ENCODE results near the gene FCGR3A. TPM values are rescaled to one million over a fixed set of nuclear protein-coding genes. Genes with fewer than 3 reads are reported as not detected.
A peak's percentile ranks its signal among the peaks of the same experiment; 100 is the strongest.
"Not testable (repeated sequence)": the region's sequence is repeated elsewhere in the genome, so short reads cannot be mapped to it uniquely, and the experiment has no call there.

FCGR3A gene
- total RNA-seq, 1 donor from 2014 or later, result 5.0 TPM

GRCh38 chr1:161556143-161556542 lies 6.5 kb upstream of the FCGR3A start:
- DNase-seq, result not testable (repeated sequence)

GRCh38 chr1:161554815-161555417 lies 5.3 kb upstream of the FCGR3A start:
- DNase-seq, result not testable (repeated sequence)

- DNase-seq, result not testable (repeated sequence)
These were observed 4.7 kb upstream of the FCGR3A start for GRCh38 chr1:161554340-161554739.

GRCh38 chr1:161553631-161554030 lies 4.0 kb upstream of the FCGR3A start:
- DNase-seq, result not testable (repeated sequence)

- not testable (repeated sequence) for DNase-seq
These were observed 1.3 kb upstream of the FCGR3A start for GRCh38 chr1:161550942-161551341.

GRCh38 chr1:161548749-161549406 lies 740 bp downstream of the FCGR3A start:
- DNase-seq, result not testable (repeated sequence)

- DNase-seq, result not testable (repeated sequence)
These were observed 1.4 kb downstream of the FCGR3A start for GRCh38 chr1:161547995-161548741.

- not testable (repeated sequence) for DNase-seq
These were observed 4.5 kb downstream of the FCGR3A start for GRCh38 chr1:161545005-161545731.

GRCh38 chr1:161543125-161543524 lies 6.5 kb downstream of the FCGR3A start:
- not testable (repeated sequence) for DNase-seq

GRCh38 chr1:161542091-161542559 lies 7.5 kb downstream of the FCGR3A start:
- DNase-seq, result not testable (repeated sequence)

- DNase-seq, result not testable (repeated sequence)
These were observed 9.1 kb downstream of the FCGR3A start for GRCh38 chr1:161540570-161540960.

GRCh38 chr1:161539731-161540569 lies 9.7 kb downstream of the FCGR3A start:
- peak; percentile 1 for DNase-seq

- DNase-seq, result not testable (repeated sequence)
These were observed 10.6 kb downstream of the FCGR3A start for GRCh38 chr1:161538925-161539479.

GRCh38 chr1:161537068-161537669 lies 12.4 kb downstream of the FCGR3A start:
- not testable (repeated sequence) for DNase-seq

- DNase-seq, result peak; percentile 14
These were observed 16.7 kb downstream of the FCGR3A start for GRCh38 chr1:161532644-161533567.

- no peak for DNase-seq
These were observed 17.5 kb downstream of the FCGR3A start for GRCh38 chr1:161531986-161532643.

GRCh38 chr1:161530671-161531641 lies 18.7 kb downstream of the FCGR3A start:
- DNase-seq, result peak; percentile 81

- DNase-seq, result peak; percentile 24
These were observed 19.5 kb downstream of the FCGR3A start for GRCh38 chr1:161530158-161530557.
